22Rv1 (cell line): Measurements from ENCODE around the gene SFXN3.

Experiments used
- H3K27ac ChIP-seq: fragments of 450-650 bp; 2 replicates; pipeline ENCODE4 v1.5.1; 2017
- CTCF ChIP-seq: fragments of 450-650 bp; IDR thresholded peaks from 2 replicates; pipeline ENCODE4 v1.5.1; 2017; ENCODE audit warnings: mild to moderate bottlenecking
- ZFX ChIP-seq: fragments of 450-650 bp; IDR thresholded peaks from 2 replicates; pipeline ENCODE4 v1.6.1; 2017; ENCODE audit warnings: antibody characterized with exemption, borderline replicate concordance

SFXN3 gene

GRCh38 chr10:101054351-101054750 lies 23.3 kb downstream of the SFXN3 start:
- no peak overlapping the region for H3K27ac ChIP-seq
- no peak for TF ChIP-seq CTCF
- no peak for TF ChIP-seq ZFX

GRCh38 chr10:101054876-101055275 lies 23.8 kb downstream of the SFXN3 start:
- no peak for TF ChIP-seq CTCF
- no peak for TF ChIP-seq ZFX
- H3K27ac ChIP-seq: no peak overlapping the region

- no peak overlapping the region for H3K27ac ChIP-seq
- peak; percentile 32 for TF ChIP-seq CTCF
- TF ChIP-seq ZFX: no peak
Measured at GRCh38 chr10:101055411-101055810, 24.4 kb downstream of the SFXN3 start.

GRCh38 chr10:101056365-101057151 lies 25.5 kb downstream of the SFXN3 start:
- TF ChIP-seq CTCF (no peak), ZFX (no peak)
- 0 out of 2 replicates have a peak overlapping the region, but pooled peaks have one; percentile 15 for H3K27ac ChIP-seq

- peak overlapping the region; percentile 100 for H3K27ac ChIP-seq
- TF ChIP-seq ZFX: no peak
- TF ChIP-seq CTCF: peak; percentile 95
Measured at GRCh38 chr10:101060036-101060950, 29.3 kb downstream of the SFXN3 start.

GRCh38 chr10:101060951-101061623 lies 30.1 kb downstream of the SFXN3 start:
- peak overlapping the region; percentile 100 for H3K27ac ChIP-seq

More at GRCh38 chr10:101060951-101061623, 30.1 kb downstream of the SFXN3 start:
- TF ChIP-seq CTCF (no peak), ZFX (no peak)
